Astrocyte of the hippocampus (primary cell): Measurements from ENCODE around the gene SLC19A1.
"Not testable (repeated sequence)": the region's sequence is repeated elsewhere in the genome, so short reads cannot be mapped to it uniquely, and the experiment has no call there.

Experiments
- DNase-seq: peaks from one replicate; pipeline ENCODE4 v3.0.0; 2011; ENCODE audit warnings: low read depth, low spot score

Gene SLC19A1

GRCh38 chr21:45533361-45533845 lies 8.8 kb downstream of the SLC19A1 start:
- DNase-seq, result no peak

DNA sequence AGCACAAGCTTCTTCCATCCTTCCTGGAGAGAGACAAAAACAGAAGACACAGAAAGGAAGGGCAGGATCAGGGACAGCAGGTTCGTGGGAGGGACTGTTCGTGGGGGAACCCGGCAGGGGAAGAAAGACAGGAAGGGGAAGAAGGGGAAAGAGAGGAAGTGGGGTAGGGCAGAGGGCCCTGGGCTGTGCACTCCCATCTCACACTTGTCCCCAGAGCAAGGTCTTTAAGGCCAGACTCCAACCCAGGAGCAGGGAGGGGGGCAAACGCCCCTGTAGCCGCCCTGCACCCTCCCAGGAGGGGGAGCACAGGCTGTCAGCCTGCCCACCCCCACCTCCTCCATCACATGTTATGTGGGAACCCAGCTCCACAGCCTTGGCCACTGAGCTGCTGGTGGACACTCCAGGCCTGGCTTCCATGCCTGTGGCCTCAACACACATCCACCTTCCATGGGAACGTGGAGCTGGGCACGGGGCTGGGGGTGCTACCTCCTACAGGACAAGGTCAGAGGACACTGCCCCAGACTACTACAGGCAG lies 9.3 kb downstream of the SLC19A1 start:
- no peak for DNase-seq

- DNase-seq, result no peak
Observed at GRCh38 chr21:45531393-45532215, 10.6 kb downstream of the SLC19A1 start.

- DNase-seq, result not testable (repeated sequence)
Observed at GRCh38 chr21:45531114-45531392, 11.2 kb downstream of the SLC19A1 start.

DNA sequence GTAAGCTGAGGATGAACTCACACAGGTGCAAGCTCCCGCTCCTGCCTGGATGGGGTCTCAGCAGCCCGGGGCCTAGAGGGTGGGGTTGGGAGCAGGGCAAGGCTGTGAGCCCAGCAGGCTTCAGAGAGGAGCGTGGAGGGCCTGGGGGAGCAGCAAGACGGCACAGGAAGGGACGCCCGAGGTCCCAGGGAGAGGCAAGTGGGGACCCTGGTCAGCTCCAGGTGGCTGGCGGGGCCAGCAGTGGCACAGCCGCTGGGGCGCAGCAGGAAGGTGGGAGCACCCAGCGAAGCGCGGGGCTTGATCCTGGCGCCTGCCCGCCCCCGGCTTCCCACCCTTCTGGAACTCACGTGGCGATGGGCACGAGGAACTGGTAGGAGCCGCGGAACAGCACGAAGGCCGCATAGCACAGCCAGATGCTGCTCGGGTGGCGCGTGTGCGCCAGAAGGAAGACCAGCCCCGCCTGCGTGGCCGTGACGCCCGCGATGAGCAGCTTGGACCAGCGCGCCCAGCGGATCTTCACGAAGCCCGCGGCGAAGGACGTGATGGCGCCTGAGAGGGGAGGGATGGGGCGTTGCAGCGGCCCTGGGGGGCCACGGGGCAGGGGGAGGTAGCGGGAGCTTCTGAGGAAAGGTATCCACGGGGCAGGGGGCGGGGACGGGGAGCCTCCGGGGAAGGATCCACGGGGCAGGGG lies 11.7 kb downstream of the SLC19A1 start:
- DNase-seq, result no peak

DNA sequence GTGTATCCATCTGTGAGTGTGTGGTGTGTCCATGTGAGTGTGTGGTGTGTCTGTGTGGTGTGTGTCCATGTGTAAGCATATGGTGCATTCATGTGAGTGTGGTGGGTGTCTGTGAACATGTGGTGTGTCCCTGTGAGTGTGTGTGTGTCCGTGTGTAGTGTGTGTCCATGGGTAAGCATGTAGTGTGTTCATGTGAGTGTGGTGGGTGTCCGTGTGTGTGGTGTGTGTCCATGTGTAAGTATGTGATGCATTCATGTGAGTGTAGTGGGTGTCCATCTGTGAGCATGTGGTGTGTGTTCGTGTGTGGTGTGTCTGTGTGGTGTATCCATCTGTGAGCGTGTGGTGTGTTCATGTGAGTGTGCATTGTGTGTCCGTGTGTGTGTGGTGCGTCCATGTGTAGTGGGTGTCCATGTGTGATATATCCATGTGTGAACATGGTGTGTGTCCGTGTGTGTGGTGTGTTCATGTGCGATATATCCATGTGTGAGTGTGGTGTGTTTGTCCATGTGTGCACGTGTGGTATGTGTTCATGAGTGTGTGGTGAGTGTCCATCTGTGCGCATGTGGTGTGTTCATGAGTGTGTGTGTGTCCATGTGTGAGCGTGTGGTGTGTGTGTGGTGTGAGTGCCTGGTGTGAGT lies 12.3 kb downstream of the SLC19A1 start:
- DNase-seq, result no peak

GRCh38 chr21:45528981-45529784 lies 13.1 kb downstream of the SLC19A1 start:
- DNase-seq, result no peak

GRCh38 chr21:45528028-45528705 lies 14.1 kb downstream of the SLC19A1 start:
- DNase-seq, result no peak

DNA sequence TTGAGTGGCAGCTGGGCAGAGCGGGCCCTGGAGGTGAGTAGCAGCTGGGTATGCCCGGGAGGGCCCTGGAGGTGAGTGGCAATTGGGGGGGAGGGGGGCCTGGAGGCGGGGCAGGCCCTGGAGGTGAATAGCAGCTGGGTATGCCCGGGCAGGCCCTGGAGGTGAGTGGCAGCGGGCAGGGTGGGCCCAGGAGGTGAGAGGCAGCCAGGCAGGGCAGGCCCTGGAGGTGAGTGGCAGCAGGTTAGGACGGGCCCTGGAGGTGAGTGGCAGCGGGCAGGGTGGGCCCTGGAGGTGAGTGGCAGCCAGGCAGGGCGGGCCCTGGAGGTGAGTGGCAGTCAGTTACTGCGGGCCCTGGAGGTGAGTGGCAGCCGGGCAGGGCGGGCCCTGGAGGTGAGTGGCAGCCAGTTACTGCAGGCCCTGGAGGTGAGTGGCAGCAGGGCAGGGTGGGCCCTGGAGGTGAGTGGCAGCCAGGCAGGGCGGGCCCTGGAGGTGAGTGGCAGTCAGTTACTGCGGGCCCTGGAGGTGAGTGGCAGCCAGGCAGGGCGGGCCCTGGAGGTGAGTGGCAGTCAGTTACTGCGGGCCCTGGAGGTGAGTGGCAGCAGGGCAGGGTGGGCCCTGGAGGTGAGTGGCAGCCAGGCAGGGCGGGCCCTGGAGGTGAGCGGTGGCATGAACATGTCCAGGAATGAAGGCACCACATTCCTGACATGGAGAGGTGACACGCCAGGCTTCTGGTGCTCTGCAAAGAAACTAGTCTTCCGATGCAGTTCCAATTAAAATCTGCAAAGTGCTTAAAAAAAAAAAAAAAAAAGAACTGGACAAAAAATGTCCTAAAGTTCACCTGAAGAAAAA lies 14.9 kb downstream of the SLC19A1 start:
- DNase-seq, result not testable (repeated sequence)

DNA sequence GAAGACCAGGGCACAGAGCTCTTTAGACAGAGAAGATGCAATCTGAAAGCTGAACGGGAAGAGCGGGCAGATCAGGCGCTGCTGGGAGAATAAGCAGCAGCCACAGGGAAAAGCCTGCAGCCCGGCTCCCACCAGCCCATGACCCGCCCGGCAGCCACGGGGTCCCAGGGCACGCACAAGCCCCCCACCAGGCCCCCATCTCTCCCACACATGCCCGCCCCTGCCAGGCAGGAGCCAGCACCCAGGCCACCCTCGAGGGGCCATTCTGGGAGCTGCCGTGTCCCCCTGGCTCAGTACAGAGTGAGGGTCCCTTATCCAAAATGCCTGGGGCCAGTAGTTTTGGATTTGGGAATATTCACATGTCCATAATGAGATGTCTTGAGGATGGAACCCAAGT lies 16.3 kb downstream of the SLC19A1 start:
- DNase-seq, result no peak

GRCh38 chr21:45525153-45525909 lies 16.9 kb downstream of the SLC19A1 start:
- DNase-seq, result no peak

DNA sequence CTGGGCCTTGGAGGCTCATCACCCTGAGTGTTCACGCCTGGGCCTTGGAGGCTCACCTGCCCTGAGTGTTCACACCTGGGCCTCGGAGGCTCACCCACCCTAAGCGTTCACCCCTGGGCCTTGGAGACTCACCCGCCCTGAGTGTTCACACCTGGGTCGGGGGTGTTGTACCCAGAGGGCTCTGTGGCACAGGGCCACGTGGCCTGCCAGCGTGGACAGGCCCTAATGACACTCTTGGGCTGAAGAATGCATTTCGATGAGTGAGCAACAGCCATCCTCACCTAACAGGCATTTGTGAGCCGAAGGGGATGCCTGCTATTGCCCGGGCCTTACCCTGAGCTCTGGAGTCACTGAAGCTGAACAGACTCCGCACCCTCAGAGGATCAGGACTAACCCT lies 17.5 kb downstream of the SLC19A1 start:
- DNase-seq, result no peak

GRCh38 chr21:45523411-45524101 lies 18.7 kb downstream of the SLC19A1 start:
- no peak for DNase-seq

GRCh38 chr21:45522986-45523385 lies 19.3 kb downstream of the SLC19A1 start:
- DNase-seq, result no peak

- no peak for DNase-seq
Observed at GRCh38 chr21:45522381-45522780, 19.9 kb downstream of the SLC19A1 start.

- DNase-seq, result no peak
Observed at GRCh38 chr21:45521241-45521640, 21.0 kb downstream of the SLC19A1 start.

GRCh38 chr21:45519182-45519581 lies 23.1 kb downstream of the SLC19A1 start:
- no peak for DNase-seq

DNA sequence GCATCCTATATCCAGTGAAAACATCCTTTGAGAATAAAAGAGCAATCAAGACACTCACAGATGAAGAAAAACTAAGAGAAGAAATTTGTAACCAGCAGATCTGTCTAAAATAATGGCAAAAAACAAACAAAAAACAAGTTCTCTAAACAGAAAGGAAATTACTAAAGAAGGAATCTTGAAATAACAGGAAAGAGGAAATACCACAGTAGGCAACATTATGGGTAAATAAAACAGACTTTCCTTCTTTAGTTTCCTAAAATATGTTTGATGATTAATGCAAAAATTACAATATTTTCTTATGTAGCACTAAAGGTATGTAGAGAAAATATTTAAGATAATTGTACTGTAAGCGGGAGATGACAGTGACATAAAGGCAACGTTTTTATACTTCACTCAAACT lies 23.5 kb downstream of the SLC19A1 start:
- no peak for DNase-seq
